Activated naive CD8-positive, alpha-beta T cell treated with anti-CD3 and anti-CD28 coated beads, Interleukin-2, amount 10 ng/mL, durations not matched to agents 7 days and 5 days (primary cell): ENCODE measurements around the gene LILRB3. TPM values are rescaled to one million over a fixed set of nuclear protein-coding genes. Genes with fewer than 3 reads are reported as not detected.
"Not testable (repeated sequence)": the region's sequence is repeated elsewhere in the genome, so short reads cannot be mapped to it uniquely, and the experiment has no call there.

Experiments used
- ATAC-seq: fragments of 150-1000 bp; cut with Tn5 transposase; one replicate; pipeline ENCODE4 v1.10.0; 2021; ENCODE audit warnings: low read depth, moderate library complexity
- POLR2A ChIA-PET: fragments of 350-600 bp; sonication (Branson Sonifier 250); formaldehyde crosslinking; loops from one replicate; lab custom pipeline; 2021; ENCODE audit warnings: antibody characterized with exemption; lab: Charles Lee
- DNase-seq: peaks from one replicate; pipeline ENCODE4 v3.0.0; 2021
- H3K27ac Mint-ChIP-seq: one replicate; pipeline ENCODE4 v1.8.0; 2022; ENCODE audit warnings: mild to moderate bottlenecking, mixed read lengths
- H3K27me3 Mint-ChIP-seq: one replicate; pipeline ENCODE4 v1.8.0; 2022; ENCODE audit warnings: mild to moderate bottlenecking, moderate library complexity, mixed read lengths
- H3K36me3 Mint-ChIP-seq: one replicate; pipeline ENCODE4 v1.8.0; 2021; ENCODE audit warnings: mild to moderate bottlenecking, mixed read lengths
- H3K4me1 Mint-ChIP-seq: one replicate; pipeline ENCODE4 v1.8.0; 2021; ENCODE audit warnings: mixed read lengths
- H3K4me3 Mint-ChIP-seq: one replicate; pipeline ENCODE4 v1.8.0; 2022; ENCODE audit warnings: mild to moderate bottlenecking, moderate library complexity, mixed read lengths
- H3K9me3 Mint-ChIP-seq: one replicate; pipeline ENCODE4 v1.8.0; 2021; ENCODE audit warnings: mixed read lengths
- total RNA-seq, 2 experiments: library from RNA; stranded (reverse); gene quantifications; one replicate each; pipeline ENCODE4 v1.2.3, GENCODE V29; 2021

LILRB3 gene
- total RNA-seq, 2 experiments from 2014 or later = 0.74 to 1.3 TPM

DNA sequence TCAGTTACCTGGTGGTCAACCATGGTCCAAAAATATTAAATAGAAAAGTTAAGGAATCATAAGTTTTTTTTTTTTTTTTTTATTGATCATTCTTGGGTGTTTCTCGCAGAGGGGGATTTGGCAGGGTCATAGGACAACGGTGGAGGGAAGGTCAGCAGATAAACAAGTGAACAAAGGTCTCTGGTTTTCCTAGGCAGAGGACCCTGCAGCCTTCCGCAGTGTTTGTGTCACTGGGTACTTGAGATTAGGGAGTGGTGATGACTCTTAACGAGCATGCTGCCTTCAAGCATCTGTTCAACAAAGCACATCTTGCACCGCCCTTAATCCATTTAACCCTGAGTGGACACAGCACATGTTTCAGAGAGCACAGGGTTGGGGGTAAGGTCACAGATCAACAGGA, 8.6 kb downstream of the LILRB3 start:
- DNase-seq, H3K27ac Mint-ChIP-seq, H3K27me3 Mint-ChIP-seq, POLR2A ChIA-PET, H3K4me3 Mint-ChIP-seq, H3K9me3 Mint-ChIP-seq, ATAC-seq: not testable (repeated sequence)
- peaks cover 17% of the 10 kb centered on the region for H3K36me3 Mint-ChIP-seq
- H3K4me1 Mint-ChIP-seq = peaks cover 19% of the 10 kb centered on the region

DNA sequence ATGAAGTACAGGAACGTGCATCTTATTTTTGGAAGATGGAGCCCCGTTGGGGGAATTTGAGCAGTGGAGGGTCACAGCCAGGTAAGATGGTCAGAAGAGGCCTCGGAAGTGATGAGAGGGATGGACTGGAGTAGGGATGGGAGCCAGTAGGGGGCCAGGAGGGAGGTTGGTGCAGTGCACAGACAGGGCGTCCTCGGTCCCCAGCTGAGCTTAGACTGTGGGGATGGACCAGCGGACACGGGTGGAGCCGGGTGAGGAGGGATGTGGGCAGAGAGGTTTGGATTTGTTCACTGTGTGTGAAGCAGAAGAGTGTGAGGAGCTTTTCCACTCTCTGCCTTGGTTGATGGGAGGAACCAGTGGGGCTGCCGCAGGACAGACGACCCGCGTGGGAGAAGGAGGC, 11.6 kb downstream of the LILRB3 start:
- Mint-ChIP-seq H3K36me3 (peaks cover 34% of the 10 kb centered on the region), H3K27me3 (peaks cover 4% of the 10 kb centered on the region), H3K27ac (peak overlapping the region; percentile 57), H3K4me3 (peak overlapping the region; percentile 43), H3K4me1 (peaks cover 44% of the 10 kb centered on the region), H3K9me3 (no peaks in the 10 kb centered on the region)
- ATAC-seq = no peak
- no peak for DNase-seq
- POLR2A ChIA-PET = interaction anchor here (1.5 to 3.7 kb wide), 3 partner anchors 10 to 22 kb away, joined by 9 to 21 read pairs (median 18); partner anchors contain the start of genes MBOAT7, RPS9 and TSEN34

DNA sequence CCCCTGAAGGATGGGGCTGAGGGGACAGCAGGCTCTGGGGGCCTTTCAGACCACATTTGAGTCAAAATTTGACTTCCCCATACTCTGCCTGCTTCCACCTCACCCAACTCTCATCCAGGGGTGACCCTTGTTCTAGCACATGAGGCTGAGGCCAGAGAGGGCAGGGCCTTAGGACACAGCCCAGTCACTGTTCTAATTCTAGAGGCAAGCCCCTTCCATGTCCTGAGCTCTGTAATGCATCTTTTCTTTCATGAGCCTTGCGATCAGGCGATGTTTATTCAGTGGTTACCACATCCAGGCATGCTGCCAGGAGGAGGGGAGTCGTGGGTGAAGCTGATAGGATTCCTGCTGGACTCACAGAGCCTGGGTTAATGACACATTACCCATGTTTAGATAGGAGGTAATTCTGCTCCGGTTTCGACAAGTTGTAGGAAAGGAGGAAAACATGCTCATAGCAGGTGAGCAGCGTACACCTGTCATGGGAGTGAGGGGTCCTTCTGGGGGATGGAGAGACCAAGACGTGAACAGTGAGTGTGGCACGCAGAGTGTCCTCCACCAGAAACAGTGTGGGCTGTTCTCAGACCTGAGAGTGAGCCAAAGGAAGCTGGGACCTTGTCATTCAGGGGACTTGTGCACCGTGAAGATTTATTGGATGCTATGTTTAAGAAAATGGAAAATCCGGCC, 12.9 kb downstream of the LILRB3 start:
- Mint-ChIP-seq H3K9me3 (no peaks in the 10 kb centered on the region), H3K4me3 (peak overlapping the region; percentile 35), H3K4me1 (peaks cover 51% of the 10 kb centered on the region), H3K36me3 (peaks cover 39% of the 10 kb centered on the region), H3K27ac (peak overlapping the region; percentile 60), H3K27me3 (peaks cover 4% of the 10 kb centered on the region)
- no peak for DNase-seq
- ATAC-seq = no peak
- POLR2A ChIA-PET = interaction anchor here (1.5 to 3.7 kb wide), 3 partner anchors 9 to 21 kb away, joined by 9 to 21 read pairs (median 18); partner anchors contain the start of genes MBOAT7, RPS9 and TSEN34

DNA sequence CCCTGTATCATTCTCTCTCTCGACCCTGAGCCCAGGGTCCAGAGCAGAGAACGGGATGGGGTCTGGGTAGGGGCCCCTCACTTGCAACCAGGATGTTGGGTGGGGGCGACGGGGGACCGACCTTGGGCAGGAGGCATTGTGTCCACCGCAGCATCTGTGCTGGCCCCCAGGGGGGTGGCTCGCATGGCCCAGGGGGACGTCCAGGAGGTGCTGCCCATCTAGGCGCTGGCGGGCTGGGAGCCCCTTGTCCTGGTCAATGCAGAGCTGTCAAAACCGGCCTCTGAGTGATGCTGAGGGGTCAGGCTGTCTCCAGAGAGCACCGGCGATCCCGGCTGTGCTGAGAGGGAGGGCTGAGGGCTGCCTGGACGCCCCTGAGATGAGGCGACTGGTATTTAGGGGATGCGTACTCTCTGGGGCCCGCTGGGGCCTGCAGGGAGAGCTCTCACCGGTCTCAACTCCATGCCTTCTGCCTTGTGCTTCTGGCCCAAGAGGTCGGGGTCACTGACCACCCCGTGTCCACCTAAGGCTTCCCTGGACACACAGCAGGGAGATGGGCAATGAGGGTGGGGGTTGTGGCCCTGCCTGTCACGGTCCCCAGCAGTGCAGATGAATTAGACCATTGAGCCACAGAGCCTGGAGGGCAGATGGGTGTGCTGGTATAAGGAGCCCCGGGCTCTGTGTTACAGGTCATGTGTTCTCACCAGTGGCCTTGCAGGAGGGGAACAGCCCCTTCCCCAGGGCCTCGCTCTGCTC, 13.6 kb downstream of the LILRB3 start:
- Mint-ChIP-seq H3K27me3 (peaks cover 4% of the 10 kb centered on the region), H3K4me3 (no peak overlapping the region), H3K36me3 (peaks cover 43% of the 10 kb centered on the region), H3K9me3 (no peaks in the 10 kb centered on the region), H3K4me1 (peaks cover 58% of the 10 kb centered on the region), H3K27ac (no peak overlapping the region)
- POLR2A ChIA-PET = interaction anchor here (0.7 to 3.7 kb wide), 4 partner anchors 8 to 94 kb away, joined by 3 to 21 read pairs (median 12); partner anchors contain the start of genes MBOAT7, PRPF31, RPS9 and TFPT
- DNase-seq = no peak
- ATAC-seq = no peak

DNA sequence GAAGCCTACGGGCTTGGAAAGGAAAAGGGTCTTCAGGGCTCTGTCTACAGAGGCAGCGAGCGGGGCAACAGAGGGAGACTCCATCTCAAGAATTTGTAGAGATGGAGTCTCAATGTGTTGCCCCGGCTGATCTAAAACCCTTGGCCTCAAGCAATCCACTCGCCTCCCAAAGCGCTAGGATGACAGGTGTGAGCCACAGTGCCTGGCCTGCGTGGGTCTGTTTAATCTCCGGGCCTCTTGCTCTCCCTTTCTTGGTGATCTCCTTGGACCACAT, 14.1 kb downstream of the LILRB3 start:
- Mint-ChIP-seq H3K36me3 (peaks cover 42% of the 10 kb centered on the region), H3K27me3 (peaks cover 4% of the 10 kb centered on the region), H3K4me1 (peaks cover 60% of the 10 kb centered on the region), H3K9me3 (no peaks in the 10 kb centered on the region), H3K27ac (no peak overlapping the region), H3K4me3 (no peak overlapping the region)
- no peak for DNase-seq
- no peak for ATAC-seq
- POLR2A ChIA-PET = interaction anchor here (0.7 to 3.7 kb wide), 4 partner anchors 8 to 93 kb away, joined by 3 to 21 read pairs (median 12); partner anchors contain the start of genes MBOAT7, PRPF31, RPS9 and TFPT

DNA sequence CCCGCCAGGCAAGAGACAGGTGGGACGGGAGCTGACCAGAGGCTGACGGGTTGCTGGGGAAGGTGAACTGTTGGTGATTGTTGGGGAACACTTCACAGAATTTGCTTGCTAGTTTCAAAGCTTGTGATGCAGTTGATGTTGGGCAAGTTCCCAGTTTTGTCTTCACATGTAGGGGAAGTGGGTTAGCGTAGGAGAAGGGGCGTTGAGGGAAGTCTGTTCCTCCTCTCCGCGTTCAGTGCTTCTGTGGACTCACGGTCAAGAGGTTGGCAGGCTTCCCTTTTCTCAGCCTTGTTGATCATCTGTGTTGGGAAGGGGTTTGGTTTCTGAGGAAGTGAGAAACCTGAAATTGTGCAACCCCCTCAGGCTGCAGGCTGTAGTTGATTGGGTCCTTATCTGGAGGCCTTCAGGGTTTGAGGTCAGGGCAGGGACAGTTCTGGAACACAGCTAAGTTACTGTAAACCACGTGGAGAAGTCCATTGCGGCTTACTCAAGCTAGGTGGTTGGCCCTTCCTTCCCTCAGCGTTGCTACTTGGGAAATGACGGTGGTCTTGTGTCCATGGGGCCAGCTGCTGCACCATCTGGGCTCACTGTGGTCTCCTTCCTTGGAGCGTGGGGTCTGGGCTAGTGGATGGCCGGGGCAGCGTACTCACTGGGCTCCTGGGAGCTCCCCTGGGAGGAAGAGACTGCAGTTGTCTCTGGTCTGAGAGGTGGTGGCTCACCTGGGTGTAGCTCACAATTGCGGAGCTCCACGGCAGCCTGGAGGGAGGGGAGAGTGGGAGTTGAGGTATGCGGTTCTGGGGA, 14.6 kb downstream of the LILRB3 start:
- DNase-seq = no peak
- POLR2A ChIA-PET = interaction anchor here (0.7 to 3.7 kb wide), 4 partner anchors 16 to 93 kb away, joined by 3 to 18 read pairs (median 5); partner anchors contain the start of genes LENG1, MBOAT7, PRPF31 and TFPT

DNA sequence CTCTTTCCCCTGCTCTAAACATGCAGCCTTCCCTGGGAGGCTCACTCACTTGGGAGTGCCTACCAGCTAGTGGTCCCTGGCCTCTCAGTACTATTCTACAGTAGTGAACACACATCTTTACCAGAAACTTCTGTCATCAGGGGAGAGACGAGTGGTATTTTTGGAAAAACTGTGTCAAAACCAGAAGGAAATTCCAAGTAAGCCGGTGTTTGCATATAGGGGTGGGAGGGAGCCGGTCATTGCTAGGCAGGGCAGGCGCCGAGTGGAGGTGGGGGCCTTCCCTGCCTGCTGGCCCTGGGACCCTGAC, 15.2 kb downstream of the LILRB3 start:
- H3K4me3 Mint-ChIP-seq = peak overlapping the region; percentile 41
- peaks cover 4% of the 10 kb centered on the region for H3K27me3 Mint-ChIP-seq
- no peaks in the 10 kb centered on the region for H3K9me3 Mint-ChIP-seq
- ATAC-seq = no peak
- peak overlapping the region; percentile 19 for H3K27ac Mint-ChIP-seq
- no peak for DNase-seq
- H3K36me3 Mint-ChIP-seq = peaks cover 42% of the 10 kb centered on the region
- POLR2A ChIA-PET = interaction anchor here (0.9 to 1.2 kb wide), 2 partner anchors 18 to 48 kb away, joined by 3 to 7 read pairs; partner anchors contain the start of genes LENG1 and MBOAT7
- peaks cover 69% of the 10 kb centered on the region for H3K4me1 Mint-ChIP-seq

More for the DNA sequence above, 14.6 kb downstream of the LILRB3 start:
- no peak for ATAC-seq
- H3K4me3 Mint-ChIP-seq = peak overlapping the region; percentile 41
- peaks cover 4% of the 10 kb centered on the region for H3K27me3 Mint-ChIP-seq
- H3K27ac Mint-ChIP-seq = peak overlapping the region; percentile 19
- peaks cover 41% of the 10 kb centered on the region for H3K36me3 Mint-ChIP-seq
- H3K9me3 Mint-ChIP-seq = no peaks in the 10 kb centered on the region
- peaks cover 63% of the 10 kb centered on the region for H3K4me1 Mint-ChIP-seq

DNA sequence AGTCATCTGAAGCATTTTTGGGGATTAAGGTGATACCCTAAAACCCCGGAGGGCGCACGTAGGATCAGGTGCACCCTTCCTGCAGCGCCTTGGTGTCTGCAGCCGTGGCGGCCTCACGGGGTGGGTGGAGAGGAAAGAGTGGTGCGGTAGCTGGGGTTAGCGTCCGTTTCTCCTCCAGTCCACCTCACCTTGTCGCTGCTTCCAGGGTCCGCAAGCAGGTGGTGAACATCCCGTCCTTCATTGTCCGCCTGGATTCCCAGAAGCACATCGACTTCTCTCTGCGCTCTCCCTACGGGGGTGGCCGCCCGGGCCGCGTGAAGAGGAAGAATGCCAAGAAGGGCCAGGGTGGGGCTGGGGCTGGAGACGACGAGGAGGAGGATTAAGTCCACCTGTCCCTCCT, 15.6 kb downstream of the LILRB3 start:
- POLR2A ChIA-PET, H3K9me3 Mint-ChIP-seq, H3K27me3 Mint-ChIP-seq, DNase-seq, ATAC-seq, H3K27ac Mint-ChIP-seq: not testable (repeated sequence)
- Mint-ChIP-seq H3K36me3 (peaks cover 46% of the 10 kb centered on the region), H3K4me1 (peaks cover 73% of the 10 kb centered on the region), H3K4me3 (peak overlapping the region; percentile 41)

DNA sequence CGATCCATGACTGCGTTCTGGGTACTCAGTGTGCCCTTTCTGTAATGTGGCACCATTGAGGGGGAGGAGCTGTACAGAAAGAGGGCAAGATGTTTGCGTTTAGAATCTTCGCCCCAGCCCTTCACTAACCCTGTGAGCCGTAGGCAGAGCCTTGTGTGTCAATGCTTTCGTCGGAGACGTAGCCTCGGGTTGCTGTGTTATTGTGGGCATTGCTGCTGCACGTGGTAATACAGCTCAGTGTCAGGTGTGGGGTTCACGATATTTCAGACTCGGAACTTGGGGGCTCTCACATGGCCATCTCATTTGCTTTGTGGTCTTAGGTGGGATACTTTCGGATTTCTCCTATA, 16.0 kb downstream of the LILRB3 start:
- Mint-ChIP-seq H3K36me3 (peaks cover 49% of the 10 kb centered on the region), H3K27ac (no peak overlapping the region), H3K4me1 (peaks cover 75% of the 10 kb centered on the region), H3K9me3 (no peaks in the 10 kb centered on the region), H3K27me3 (peaks cover 4% of the 10 kb centered on the region), H3K4me3 (no peak overlapping the region)
- POLR2A ChIA-PET = interaction anchor here (0.7 to 2.6 kb wide), 2 partner anchors 15 to 18 kb away, joined by 3 to 8 read pairs; partner anchors contain the start of gene MBOAT7
- DNase-seq (no peak), ATAC-seq (no peak)

DNA sequence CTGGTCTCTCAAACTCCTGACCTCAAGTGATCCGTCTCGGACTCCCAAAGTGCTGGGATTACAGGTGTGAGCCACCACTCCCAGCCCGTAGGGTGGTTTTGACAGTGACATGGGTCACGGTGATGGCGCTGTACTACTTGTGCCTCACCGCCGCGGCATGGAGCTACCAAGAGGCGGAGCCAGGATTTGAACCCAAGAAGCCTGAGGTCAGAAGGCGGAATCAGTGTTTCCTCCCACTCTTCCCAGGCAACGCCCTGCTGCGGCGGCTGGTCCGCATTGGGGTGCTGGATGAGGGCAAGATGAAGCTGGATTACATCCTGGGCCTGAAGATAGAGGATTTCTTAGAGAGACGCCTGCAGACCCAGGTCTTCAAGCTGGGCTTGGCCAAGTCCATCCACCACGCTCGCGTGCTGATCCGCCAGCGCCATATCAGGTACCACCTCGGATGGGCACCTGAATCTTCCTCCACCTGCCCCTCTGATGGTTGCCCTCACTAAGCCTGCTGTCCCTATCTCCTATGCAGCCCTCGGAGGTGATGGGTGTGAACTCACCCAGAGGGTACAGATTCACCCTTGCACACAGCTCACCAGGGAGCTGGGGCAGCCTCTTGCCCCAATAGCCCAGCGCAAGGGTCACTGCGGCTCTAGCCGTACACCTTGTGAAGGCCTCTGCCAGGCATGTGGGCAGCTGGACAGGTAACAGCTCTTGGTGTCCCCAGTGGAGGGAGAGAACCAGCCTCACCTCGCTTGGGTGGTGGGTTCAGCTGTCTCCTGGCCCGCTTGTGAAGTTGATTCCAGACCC, 16.6 kb downstream of the LILRB3 start:
- POLR2A ChIA-PET = interaction anchor here (0.7 to 2.6 kb wide), 3 partner anchors 14 to 18 kb away, joined by 3 to 8 read pairs (median 4); partner anchors contain the start of gene MBOAT7
- peaks cover 53% of the 10 kb centered on the region for H3K36me3 Mint-ChIP-seq
- no peaks in the 10 kb centered on the region for H3K9me3 Mint-ChIP-seq
- no peak overlapping the region for H3K27ac Mint-ChIP-seq
- H3K4me1 Mint-ChIP-seq = peaks cover 76% of the 10 kb centered on the region
- no peak for ATAC-seq
- DNase-seq = no peak
- H3K27me3 Mint-ChIP-seq = peaks cover 4% of the 10 kb centered on the region
- no peak overlapping the region for H3K4me3 Mint-ChIP-seq

DNA sequence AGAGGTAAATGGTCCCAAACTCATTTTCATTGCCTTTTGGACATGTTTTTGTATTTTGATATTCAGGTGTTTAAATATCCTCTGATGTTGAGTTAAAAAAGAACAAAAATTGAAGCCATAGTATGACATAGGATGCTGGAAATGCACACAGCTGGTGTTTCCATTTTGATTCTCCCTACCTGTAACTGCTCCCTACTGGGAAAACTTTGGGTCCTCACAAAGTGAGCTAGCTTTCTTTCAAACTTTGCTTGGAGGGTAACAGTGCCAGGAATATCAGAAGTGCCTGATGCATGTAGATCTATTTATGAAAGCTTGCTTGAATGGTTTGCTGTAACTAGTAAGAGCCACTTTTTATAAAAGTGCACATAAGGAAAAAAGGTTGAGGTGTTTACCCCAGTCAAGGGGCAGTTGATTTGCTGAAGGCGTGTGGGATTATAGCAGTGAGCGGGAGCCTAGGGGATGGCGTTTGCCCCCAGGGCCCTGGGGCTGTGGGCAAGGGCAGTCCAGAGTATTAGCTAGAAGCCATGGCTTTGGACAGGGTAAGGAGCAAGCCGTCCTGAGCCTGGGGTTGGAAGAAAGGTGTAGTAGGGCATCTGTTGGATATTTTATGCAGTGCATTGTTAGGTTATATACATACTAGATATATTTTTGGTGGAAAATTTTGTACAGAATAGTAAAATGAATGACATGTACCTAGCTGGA, 17.9 kb downstream of the LILRB3 start:
- POLR2A ChIA-PET = interaction anchor here (1.2 to 2.6 kb wide), 2 partner anchors 13 to 17 kb away, joined by 4 to 8 read pairs; no protein-coding TSS in a partner anchor
- no peak for DNase-seq
- no peaks in the 10 kb centered on the region for H3K9me3 Mint-ChIP-seq
- H3K27me3 Mint-ChIP-seq = no peaks in the 10 kb centered on the region
- H3K4me3 Mint-ChIP-seq = no peak overlapping the region
- H3K27ac Mint-ChIP-seq = no peak overlapping the region
- peaks cover 65% of the 10 kb centered on the region for H3K4me1 Mint-ChIP-seq
- ATAC-seq = no peak
- H3K36me3 Mint-ChIP-seq = peaks cover 46% of the 10 kb centered on the region

DNA sequence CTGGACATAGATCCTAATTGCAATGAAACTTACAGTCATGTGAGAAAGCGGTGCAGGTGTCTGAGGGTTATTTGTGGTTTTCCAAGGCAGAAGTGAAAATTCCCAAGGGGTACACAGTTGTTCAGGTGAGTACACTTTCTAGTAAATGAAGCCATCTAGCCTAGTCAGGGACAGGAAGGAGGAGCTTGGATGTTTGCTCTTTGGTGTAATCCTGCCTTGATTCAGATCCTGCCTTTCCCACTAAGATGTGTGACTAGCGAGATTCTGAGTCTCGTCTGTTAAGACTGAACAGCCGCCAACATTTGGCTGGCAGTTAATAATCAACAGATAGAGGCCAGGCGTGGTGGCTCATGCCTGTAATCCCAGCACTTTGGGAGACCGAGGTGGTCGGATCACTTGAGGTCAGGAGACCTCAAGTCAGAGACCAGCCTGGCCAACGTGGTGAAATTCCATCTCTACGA, 19.6 kb downstream of the LILRB3 start:
- POLR2A ChIA-PET = interaction anchor here (5.7 kb wide), 1 partner anchor 14 kb away, joined by 106 read pairs; the partner anchor contains the start of genes MBOAT7 and TSEN34
- peaks cover 41% of the 10 kb centered on the region for H3K36me3 Mint-ChIP-seq
- peak overlapping the region; percentile 54 for H3K27ac Mint-ChIP-seq
- no peaks in the 10 kb centered on the region for H3K9me3 Mint-ChIP-seq
- DNase-seq = no peak
- ATAC-seq = no peak
- no peaks in the 10 kb centered on the region for H3K27me3 Mint-ChIP-seq
- peak overlapping the region; percentile 100 for H3K4me3 Mint-ChIP-seq
- peaks cover 59% of the 10 kb centered on the region for H3K4me1 Mint-ChIP-seq
